Motor neuron (in vitro differentiated cells): Measurements from ENCODE around the gene ZBTB12. TPM values are rescaled to one million over a fixed set of nuclear protein-coding genes. Genes with fewer than 3 reads are reported as not detected.

Source experiments
- ATAC-seq, 8 experiments: fragments of 200-7000 bp; cut with Tn5 transposase; replicated peaks in 6 of 8; 2 replicates each; pipeline ENCODE4 v1.8.0; 2021; ENCODE audit warnings: mild to moderate bottlenecking in 8 of 8, moderate library complexity in 8 of 8
- H3K27ac ChIP-seq, 2 donors: fragments of 250-450 bp; sonication (Bioruptor Pico); 2 replicates each; pipeline ENCODE4 v1.9.0; 2021; ENCODE audit warnings: antibody characterized with exemption in 2 of 2, mild to moderate bottlenecking in 2 of 2, moderate library complexity in 1 of 2
- H3K4me1 ChIP-seq, 2 donors: fragments of 250-450 bp; sonication (Bioruptor Pico); replicated peaks in 1 of 2; 2 replicates each; pipeline ENCODE4 v1.6.1; 2021; ENCODE audit warnings: antibody characterized with exemption in 2 of 2, mild to moderate bottlenecking in 2 of 2, moderate library complexity in 1 of 2
- H3K4me3 ChIP-seq, 5 donors: fragments of 250-450 bp; sonication (Bioruptor Pico); 2 replicates each; pipeline ENCODE4 v1.9.0; 2021; ENCODE audit warnings: antibody characterized with exemption in 5 of 5, mild to moderate bottlenecking in 5 of 5, moderate library complexity in 4 of 5
- WGBS, 10 experiments: fragments of 450-650 bp; shearing (Covaris generic); methylation state at CpG; one replicate each; pipeline ENCODE4 v1.0.0; 2022; 5-methylcytosine and 5-hydroxymethylcytosine counted together
- in situ Hi-C, 9 experiments: fragments of 400-800 bp; cut with MboI; loops; one replicate each; pipeline ENCODE4 v1.15.0; 2021; ENCODE audit warnings: low sequenced_read_pairs in 9 of 9, low pct_unique_long_range_greater_than_20kb in 2 of 9; ENCODE audit not compliant: unreplicated experiment in 9 of 9
- total RNA-seq, 8 experiments: library from RNA; unstranded; fragments of 300-600 nt; gene quantifications; 2 replicates each; pipeline versions ENCODE4 v1.2.3 to v1.2.4, GENCODE V29; 2022

ZBTB12 gene
- total RNA-seq, 8 experiments from 2014 or later, result 1.9 to 34.9 (median 15.9) TPM

DNA sequence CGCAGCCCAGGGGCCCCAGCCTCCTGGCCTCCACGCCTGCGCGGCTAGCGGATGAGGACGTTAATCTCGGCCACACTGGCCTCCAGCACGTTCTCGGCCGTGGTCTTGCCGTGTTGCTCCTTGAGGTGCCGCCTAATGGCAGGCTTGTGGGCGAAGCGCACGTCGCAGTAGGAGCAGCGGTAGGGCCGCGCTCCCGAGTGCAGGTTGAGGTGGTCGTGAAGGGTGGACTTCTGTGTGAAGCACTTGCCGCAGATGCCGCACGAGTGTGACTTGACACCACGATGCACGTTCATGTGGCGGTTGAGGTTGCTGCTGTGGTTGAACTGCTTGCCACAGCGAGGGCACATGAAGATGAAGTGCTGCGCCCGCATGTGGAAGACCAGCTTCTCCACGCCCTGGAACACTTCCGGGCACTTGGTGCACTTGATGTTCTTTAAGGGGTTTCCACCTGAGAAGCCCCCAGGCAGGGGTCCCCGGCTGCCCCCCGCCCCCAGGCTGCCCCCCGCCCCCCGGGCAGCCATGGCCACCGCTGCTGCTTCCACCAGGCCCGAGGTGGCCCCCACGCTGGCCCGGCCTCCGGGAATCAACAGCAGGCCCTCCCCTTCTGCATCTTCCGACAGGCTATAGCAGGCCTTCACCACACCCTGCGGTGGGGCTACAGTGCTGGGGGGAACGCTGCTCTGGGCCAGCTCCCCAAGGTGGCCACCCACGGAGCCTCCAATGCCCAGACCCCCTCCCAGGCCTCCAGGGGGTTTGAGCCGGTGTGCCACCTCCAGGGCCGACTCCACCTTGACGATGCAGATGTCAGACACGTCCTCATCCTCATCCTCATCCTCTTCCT is 1.8 kb downstream of the ZBTB12 start:
- peaks cover 22 to 27% of the 10 kb centered on the region in 2 donors for H3K4me1 ChIP-seq
- 100% methylated on average over 1 of the region's 49 CpGs; no CpG with 5 or more reads in 9 of the 10 experiments for WGBS, 10 experiments
- no peak overlapping the region for H3K27ac ChIP-seq
- no peak for ATAC-seq
- in situ Hi-C loops, result no loop called here
- H3K4me3 ChIP-seq, result no peak overlapping the region

DNA sequence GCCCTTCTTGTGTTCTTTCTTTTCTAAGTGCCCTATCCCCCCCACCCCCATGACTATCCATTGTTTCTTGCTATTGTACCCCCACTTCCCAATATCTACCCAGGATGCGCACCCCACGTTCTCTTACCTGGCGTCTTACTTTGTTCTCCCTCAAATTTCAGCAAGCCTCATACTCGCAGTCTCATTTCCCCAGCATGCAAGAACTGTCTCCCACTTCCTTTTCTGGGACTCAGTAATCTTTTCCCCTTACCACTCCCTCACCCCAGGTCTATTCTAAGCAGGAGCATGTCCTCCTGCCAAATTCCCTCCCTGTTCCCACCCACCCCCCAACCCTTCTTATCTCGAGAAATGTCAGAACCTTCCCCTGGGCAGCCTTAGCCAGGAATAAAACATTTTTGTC is 2.7 kb downstream of the ZBTB12 start:
- no peak for ATAC-seq
- H3K27ac ChIP-seq, result no peak overlapping the region
- H3K4me1 ChIP-seq, result peaks cover 22 to 27% of the 10 kb centered on the region in 2 donors
- in situ Hi-C loops, result no loop called here
- H3K4me3 ChIP-seq, result no peak overlapping the region
- 83% methylated on average over 1 of the region's 5 CpGs; no CpG with 5 or more reads in 9 of the 10 experiments for WGBS, 10 experiments

DNA sequence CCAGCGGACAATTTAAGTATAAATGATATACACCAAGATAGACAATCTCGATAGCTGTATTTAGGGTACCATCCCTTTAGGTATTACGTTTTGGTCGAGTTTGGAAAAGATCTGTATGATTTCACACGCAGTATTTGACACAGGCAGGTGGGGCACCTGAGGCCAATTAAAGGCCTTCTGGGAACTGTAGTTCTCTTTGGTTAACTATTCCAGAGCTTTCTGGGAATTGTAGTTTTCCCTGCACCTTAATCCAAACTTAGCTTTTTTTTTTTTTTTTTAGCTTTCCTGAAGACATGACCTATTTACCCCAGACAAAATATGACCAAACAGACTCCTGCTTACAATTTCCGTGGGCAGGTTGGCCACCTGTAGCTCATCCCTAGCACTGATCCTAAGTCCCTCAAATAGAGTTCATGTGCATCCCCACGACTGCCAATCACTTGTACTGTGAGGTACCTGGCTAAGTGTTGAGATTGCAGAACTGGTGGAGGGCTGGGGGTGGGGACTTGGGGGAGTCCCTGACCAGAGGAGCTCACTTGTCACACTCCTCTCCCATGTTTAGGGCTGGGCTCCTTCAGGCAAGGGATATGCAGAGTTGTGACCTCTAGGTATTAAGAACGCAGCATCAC is 3.4 kb downstream of the ZBTB12 start:
- peak in 3 of 8 experiments; percentile 3 to 26 (median 11) for ATAC-seq
- Histone ChIP-seq H3K4me1 (peaks cover 22 to 27% of the 10 kb centered on the region in 2 donors), H3K4me3 (peak overlapping the region; percentile 67 to 87 (median 73)), H3K27ac (no peak overlapping the region)
- 0 to 28% (median 0%) methylated on average over 3 to 5 of the region's 8 CpGs; no CpG with 5 or more reads in 1 of the 10 experiments for WGBS, 10 experiments
- in situ Hi-C loops, result no loop called here

DNA sequence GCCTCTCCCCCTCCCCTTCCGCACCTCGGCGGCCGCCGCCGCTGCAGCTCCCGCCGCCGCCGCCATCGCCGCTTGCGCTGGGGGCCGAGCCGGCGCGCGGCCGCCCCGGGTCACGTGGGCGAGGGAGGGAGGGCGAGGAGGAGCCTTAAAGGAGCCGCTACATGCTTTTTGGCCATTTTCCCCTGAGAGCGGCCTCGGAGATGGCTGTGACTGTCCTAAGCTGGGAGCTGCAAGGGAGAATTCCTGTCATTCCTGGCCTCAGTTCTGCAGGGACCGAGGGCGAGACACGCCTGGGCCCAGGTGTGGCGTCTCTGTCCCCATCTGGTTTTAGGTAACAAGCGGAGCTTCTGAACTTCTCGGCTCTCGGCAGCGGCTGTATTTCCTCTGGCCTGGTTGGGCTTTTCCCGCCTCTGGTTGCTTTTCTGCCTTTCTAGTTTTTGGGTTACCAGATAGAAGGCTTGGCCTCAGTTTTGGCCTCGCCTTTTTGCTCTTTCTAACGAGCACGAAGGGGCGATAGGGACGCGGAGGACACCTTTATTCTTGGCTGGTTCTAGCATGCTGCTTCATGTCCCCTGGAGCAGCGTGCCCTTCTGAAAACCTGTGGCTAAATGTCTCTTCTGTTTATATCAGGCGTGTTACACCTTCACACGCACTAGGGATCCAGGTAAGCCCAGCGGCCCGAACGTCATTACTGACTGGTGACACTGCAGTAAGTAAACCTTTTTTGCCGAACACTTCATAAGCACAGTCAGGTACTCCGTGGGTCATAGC is 4.1 kb downstream of the ZBTB12 start, which contains the start of gene EHMT2:
Gene EHMT2 (minus strand): TSS at position 87 of the 771 bp plus-strand sequence. CDS start 21 bp downstream, at position 66.
- Histone ChIP-seq H3K4me1 (peaks cover 21 to 26% of the 10 kb centered on the region in 2 donors), H3K4me3 (peak within 1 kb of the TSS; percentile 67 to 87 (median 73)), H3K27ac (peak within 1 kb of the TSS; percentile 81 to 84)
- ATAC-seq, result peak; percentile 31 to 64 (median 46)
- in situ Hi-C loops, result no loop called here
- 0 to 4% (median 0%) methylated on average over 1 to 13 of the region's 49 CpGs; no CpG with 5 or more reads in 2 of the 10 experiments for WGBS, 10 experiments

DNA sequence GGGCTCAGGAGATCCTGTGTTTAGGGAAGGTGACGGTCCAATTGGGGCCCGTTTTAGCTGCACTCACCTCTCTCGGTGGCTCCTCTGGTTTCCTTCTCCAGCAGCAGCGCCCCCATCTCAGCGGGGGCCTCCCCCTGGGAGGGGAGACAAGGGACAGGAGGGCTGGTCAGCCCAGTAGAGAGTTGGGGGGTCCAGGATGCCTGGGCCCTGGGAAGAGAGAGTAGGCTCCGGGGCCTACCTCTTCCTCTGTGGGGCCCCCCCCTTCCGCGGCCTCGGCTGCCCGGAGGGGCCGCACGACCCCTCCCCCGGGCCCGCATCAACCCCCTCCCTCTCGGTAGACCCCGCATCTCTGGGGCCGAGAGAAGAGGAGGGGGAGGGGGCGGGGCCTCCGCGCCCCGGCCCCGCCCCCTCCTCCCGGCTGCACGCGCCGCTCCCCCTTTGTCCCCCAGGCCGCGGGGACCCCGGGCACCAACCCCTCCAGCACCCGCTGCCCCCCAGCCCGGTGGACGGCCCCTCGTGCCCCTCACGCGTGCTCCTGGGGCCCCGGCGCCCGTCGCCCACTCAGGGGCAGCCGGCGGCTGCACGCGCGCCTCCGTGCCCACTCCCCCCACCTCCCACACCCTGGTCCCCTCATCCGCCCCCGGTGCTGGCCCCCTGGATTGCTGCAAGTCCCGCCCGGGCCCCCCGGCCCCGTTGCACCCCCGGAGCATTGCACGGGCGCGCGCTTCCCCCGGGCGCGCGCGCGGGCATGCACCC is 4.9 kb downstream of the ZBTB12 start:
- Histone ChIP-seq H3K4me1 (peaks cover 18 to 23% of the 10 kb centered on the region in 2 donors), H3K27ac (peak overlapping the region; percentile 81 to 84), H3K4me3 (peak overlapping the region; percentile 67 to 87 (median 73))
- no CpG with 5 or more reads among the region's 62 CpGs for WGBS, 10 experiments
- peak in 7 of 8 experiments; percentile 1 to 28 (median 18) for ATAC-seq
- in situ Hi-C loops, result no loop called here

DNA sequence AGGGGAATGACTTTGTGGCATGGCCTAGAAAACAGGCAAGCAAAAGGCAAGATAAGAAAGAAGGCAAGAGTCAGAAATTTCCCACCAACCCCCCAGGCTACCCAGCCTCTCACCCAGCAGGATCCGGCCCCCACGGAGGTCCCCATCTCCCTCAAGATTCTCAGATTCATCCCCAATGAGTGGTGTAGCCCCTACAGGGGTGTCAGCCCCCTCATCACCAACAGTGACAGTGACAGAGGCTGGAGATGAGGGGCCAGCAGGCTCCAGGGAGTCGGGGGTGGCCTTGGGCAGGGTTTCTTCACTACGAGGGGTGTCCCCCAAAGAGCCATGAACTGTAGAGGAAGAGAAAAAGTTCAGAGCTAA is 5.4 kb downstream of the ZBTB12 start:
- peak overlapping the region in 1 of 2 donors; percentile 81 for H3K27ac ChIP-seq
- no CpG with 5 or more reads among the region's 4 CpGs for WGBS, 10 experiments
- peak overlapping the region; percentile 67 to 87 (median 73) for H3K4me3 ChIP-seq
- H3K4me1 ChIP-seq, result peaks cover 18 to 23% of the 10 kb centered on the region in 2 donors
- no peak for ATAC-seq
- in situ Hi-C loops, result no loop called here

DNA sequence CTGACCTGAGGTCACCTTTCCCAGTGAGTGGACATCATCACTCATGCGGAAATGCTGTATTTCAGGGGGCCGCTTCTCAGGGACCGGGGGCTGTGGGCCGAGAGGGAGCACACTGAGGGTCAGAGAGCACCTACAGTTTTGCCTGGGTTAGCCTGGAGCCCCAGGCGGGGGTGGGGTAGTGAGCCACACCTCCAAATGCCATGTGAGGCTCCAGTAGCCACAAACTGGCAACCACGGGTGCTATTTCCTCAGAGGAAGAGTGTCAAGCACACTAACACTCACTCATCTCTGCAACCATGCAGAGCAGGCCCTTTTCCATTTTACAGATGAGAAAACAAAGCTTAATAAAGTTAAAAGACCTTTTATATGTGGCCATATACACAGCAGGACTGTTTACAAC is 9.1 kb downstream of the ZBTB12 start:
- no peak overlapping the region for H3K4me3 ChIP-seq
- 60 to 86% (median 82%) methylated on average over 1 to 4 of the region's 6 CpGs; no CpG with 5 or more reads in 5 of the 10 experiments for WGBS, 10 experiments
- ATAC-seq, result no peak
- peaks cover 6 to 7% of the 10 kb centered on the region in 2 donors for H3K4me1 ChIP-seq
- no peak overlapping the region for H3K27ac ChIP-seq
- in situ Hi-C loops, result no loop called here

DNA sequence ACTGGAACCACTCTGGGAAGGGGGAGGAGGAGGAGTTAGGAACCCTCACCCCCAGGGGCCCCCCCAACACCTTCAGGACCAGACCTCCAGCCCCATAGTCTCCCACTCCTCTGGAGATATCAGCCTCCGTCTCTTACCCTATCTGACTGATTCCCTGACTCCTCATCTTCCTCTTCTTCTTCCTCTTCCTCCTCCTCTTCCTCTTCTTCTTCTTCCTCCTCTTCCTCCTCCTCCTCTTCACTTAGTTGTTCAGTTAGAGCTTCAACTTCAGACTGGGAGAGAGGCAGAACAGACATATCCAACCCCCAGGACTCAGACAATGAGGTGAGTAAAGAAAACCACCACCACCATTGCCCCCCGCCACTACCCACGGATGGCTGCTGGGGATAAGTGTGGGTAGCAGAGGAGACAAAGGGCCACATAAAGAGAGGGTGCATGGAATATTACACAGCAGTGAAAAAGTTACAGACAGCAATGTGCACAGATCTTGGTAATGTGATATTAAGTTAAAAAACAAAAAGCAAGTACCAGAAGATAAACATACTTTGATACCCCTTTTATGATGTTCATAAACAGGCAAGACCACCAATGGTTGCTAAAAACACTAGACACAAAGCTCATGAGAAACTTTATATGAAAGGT is 12.4 kb downstream of the ZBTB12 start:
- Histone ChIP-seq H3K27ac (no peak overlapping the region), H3K4me3 (no peak overlapping the region), H3K4me1 (no peaks in the 10 kb centered on the region)
- ATAC-seq, result no peak
- in situ Hi-C loops, result no loop called here
- 83 to 100% (median 100%) methylated on average over 1 to 2 of the region's 3 CpGs; no CpG with 5 or more reads in 3 of the 10 experiments for WGBS, 10 experiments

DNA sequence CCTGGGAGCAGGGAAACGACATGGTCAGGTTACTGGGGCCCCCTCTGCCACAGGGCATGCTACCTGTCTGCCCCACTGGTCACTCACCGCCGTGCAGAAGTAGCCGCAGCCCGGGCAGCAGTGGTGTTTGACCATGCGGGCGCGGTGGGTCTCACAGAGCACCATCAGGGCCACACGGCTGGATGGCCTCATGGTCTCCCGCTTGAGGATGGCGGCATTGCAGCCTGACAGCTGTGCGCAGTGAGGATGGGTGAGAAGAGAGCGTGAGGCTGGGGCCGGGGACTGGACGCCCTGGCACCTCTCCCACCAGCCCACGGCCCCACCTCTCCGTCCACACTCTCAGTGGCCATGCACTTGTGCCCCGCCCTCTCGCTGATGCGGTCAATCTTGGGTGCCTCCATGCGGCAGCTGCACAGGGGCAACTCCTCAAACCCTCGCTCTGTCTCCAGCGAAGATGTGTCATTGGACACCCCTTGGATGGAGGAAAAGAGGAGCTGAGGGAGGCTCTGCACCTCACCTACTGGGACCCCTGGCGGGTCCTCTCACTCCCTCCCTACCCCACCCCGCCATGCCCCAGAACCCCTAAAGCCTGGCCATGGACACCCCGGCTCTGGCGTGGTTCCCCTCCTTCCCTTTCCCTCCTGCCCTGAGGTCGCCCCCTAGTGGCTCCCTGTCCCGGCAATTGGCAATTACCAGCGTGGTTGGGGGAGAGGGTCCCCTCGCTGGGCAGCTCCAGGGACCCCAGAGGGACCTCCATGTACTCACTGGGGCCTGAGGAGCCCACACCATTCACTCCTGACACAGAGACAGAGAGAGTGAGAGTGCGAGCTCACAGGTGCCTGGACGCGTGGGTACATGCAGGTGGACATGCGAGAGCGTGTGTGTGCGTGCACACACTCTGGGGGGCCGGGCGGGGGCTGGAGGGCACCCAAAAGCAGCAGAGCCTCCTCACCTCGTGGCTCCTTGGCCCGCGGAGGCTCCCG is 13.3 kb downstream of the ZBTB12 start:
- WGBS, 10 experiments, result 67 to 100% methylated on average over 3 of the region's 43 CpGs; no CpG with 5 or more reads in 8 of the 10 experiments
- H3K4me3 ChIP-seq, result no peak overlapping the region
- no peak overlapping the region for H3K27ac ChIP-seq
- H3K4me1 ChIP-seq, result no peaks in the 10 kb centered on the region
- ATAC-seq, result peak in 4 of 8 experiments; percentile 16 to 38 (median 18)
- in situ Hi-C loops, result no loop called here

DNA sequence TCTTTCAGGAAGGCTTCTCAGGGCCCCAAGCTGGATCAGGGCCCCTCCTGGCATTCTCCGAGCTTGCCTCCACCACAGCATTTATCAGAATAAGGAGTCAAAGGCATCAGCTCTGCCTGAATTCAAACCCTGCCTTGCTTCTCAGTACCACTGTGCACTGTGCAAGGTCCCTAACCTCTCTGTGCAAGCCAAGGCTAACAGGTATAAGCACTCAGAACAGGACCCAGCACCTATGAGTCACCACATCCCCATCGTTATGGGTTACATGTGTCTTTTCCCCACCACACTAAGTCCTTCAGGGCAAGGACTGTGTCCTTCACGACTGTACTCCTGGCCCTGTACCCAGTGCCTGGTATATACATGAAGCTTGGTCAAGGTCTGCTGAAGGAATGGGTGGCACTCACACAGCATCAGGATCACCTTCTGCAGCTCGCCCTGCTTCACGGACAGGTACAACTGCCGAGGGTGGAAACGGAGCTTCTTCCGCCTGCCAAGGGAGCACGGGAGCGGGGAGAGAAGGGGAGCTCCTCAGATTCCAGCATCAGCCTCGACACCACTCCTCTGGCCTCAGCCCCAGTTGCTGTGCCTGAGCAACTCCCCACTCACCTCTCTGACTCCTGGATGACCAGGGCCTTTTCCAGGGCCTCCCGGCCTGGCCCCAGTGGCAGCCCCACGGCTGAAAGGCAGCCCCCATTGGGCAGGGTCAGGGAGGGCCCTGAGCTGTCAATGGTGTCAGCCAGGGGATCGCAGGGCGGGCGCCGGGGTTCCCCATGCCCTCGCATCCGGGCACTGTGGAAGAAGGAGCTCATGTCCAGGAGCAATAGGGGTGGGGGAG is 14.5 kb downstream of the ZBTB12 start:
- 100% methylated on average over 1 to 6 of the region's 19 CpGs; no CpG with 5 or more reads in 7 of the 10 experiments for WGBS, 10 experiments
- in situ Hi-C loops, result no loop called here

More for the DNA sequence above, 14.5 kb downstream of the ZBTB12 start:
- Histone ChIP-seq H3K4me3 (no peak overlapping the region), H3K4me1 (no peaks in the 10 kb centered on the region), H3K27ac (no peak overlapping the region)
- ATAC-seq, result peak in 1 of 8 experiments; percentile 19
